Stimulated activated CD8-positive, alpha-beta memory T cell treated with anti-CD3 and anti-CD28 coated beads, Interleukin-2, amount 100 ng/mL, for 48 hours (primary cell): Measurements from ENCODE around the gene LBHD2.
"Not testable (repeated sequence)": the region's sequence is repeated elsewhere in the genome, so short reads cannot be mapped to it uniquely, and the experiment has no call there.

Experiments
- DNase-seq, 2 donors: peaks; one replicate each; pipeline ENCODE4 v3.0.0-alpha.2; 2020; ENCODE audit warnings: low read depth in 2 of 2

The LBHD2 gene

GRCh38 chr14:103119527-103119926 is 35.5 kb downstream of the LBHD2 start:
- DNase-seq = not testable (repeated sequence)

GRCh38 chr14:103121121-103121845 is 37.3 kb downstream of the LBHD2 start:
- no peak for DNase-seq

GRCh38 chr14:103121846-103122584 is 38.0 kb downstream of the LBHD2 start:
- DNase-seq = no peak

- DNase-seq = no peak
Measured at GRCh38 chr14:103122585-103122946, 38.6 kb downstream of the LBHD2 start.

- DNase-seq = no peak
Measured at GRCh38 chr14:103122947-103123633, 39.1 kb downstream of the LBHD2 start, which contains the start of gene TNFAIP2. TNFAIP2 (plus strand) TSS chr14:103123461; CDS start chr14:103126458, 2,997 bp downstream.

- DNase-seq = no peak
Measured at GRCh38 chr14:103123634-103124500, 39.9 kb downstream of the LBHD2 start.

- no peak for DNase-seq
Measured at GRCh38 chr14:103124501-103125001, 40.5 kb downstream of the LBHD2 start.

- no peak for DNase-seq
Measured at GRCh38 chr14:103125098-103126070, 41.4 kb downstream of the LBHD2 start.

GRCh38 chr14:103126088-103126872 is 42.3 kb downstream of the LBHD2 start:
- no peak for DNase-seq

- DNase-seq = no peak
Measured at GRCh38 chr14:103126873-103127304, 42.9 kb downstream of the LBHD2 start.

GRCh38 chr14:103127356-103127755 is 43.3 kb downstream of the LBHD2 start:
- no peak for DNase-seq

GRCh38 chr14:103127861-103128598 is 44.0 kb downstream of the LBHD2 start:
- DNase-seq = no peak

GRCh38 chr14:103128631-103129300 is 44.8 kb downstream of the LBHD2 start:
- no peak for DNase-seq

- DNase-seq = no peak
Measured at GRCh38 chr14:103129301-103130016, 45.4 kb downstream of the LBHD2 start.

- no peak for DNase-seq
Measured at GRCh38 chr14:103130017-103130764, 46.2 kb downstream of the LBHD2 start.

GRCh38 chr14:103130965-103131364 is 47.0 kb downstream of the LBHD2 start:
- DNase-seq = no peak

- no peak for DNase-seq
Measured at GRCh38 chr14:103131580-103131979, 47.6 kb downstream of the LBHD2 start.
